Testis (tissue), 2 donors: ENCODE measurements around the gene TNS3.

Experiments
- POLR2A ChIP-seq: fragments of 450-650 bp; IDR thresholded peaks from one replicate; pipeline ENCODE4 v1.6.1; 2017; ENCODE audit warnings: antibody characterized with exemption, mild to moderate bottlenecking, moderate library complexity
- TF ChIP-seq, protein P1 (sequence below), 3 experiments: fragments of 450-650 bp in 2 of 3; fragments of 200-600 bp in 1 of 3; sonication (generic) in 1 of 3; IDR thresholded peaks; one replicate each; pipeline ENCODE4 v1.5.1; 2016 to 2019; ENCODE audit warnings: antibody characterized with exemption in 3 of 3, mild to moderate bottlenecking in 2 of 3, moderate library complexity in 1 of 3

DNA sequence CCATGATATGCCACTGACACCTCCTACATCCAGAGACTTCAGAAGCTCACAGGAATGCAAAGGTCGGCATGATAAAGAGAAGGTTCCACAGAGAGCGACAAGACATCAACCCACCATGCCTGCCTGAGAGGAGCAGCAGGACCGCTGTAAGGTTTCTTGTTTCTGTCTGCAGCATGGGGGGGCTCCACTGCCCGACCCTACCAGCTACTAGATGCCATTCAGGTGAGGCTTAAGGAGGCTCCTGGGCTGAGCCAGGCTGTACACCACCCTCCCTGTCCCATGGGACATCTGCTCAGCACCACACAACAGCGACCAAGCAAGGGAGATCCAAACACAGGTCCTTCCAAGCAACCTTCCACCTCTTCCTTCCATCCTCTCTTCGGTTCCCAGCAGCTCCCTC, 234.6 kb downstream of the TNS3 start:
- no peak for TF ChIP-seq POLR2A
- TF ChIP-seq, protein P1, sequence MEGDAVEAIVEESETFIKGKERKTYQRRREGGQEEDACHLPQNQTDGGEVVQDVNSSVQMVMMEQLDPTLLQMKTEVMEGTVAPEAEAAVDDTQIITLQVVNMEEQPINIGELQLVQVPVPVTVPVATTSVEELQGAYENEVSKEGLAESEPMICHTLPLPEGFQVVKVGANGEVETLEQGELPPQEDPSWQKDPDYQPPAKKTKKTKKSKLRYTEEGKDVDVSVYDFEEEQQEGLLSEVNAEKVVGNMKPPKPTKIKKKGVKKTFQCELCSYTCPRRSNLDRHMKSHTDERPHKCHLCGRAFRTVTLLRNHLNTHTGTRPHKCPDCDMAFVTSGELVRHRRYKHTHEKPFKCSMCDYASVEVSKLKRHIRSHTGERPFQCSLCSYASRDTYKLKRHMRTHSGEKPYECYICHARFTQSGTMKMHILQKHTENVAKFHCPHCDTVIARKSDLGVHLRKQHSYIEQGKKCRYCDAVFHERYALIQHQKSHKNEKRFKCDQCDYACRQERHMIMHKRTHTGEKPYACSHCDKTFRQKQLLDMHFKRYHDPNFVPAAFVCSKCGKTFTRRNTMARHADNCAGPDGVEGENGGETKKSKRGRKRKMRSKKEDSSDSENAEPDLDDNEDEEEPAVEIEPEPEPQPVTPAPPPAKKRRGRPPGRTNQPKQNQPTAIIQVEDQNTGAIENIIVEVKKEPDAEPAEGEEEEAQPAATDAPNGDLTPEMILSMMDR (IDR thresholded peaks at IDR 0.05): no peak
